Suppressor macrophage (primary cell): ENCODE results near the gene DAPK1.
"Not testable (repeated sequence)": the region's sequence is repeated elsewhere in the genome, so short reads cannot be mapped to it uniquely, and the experiment has no call there.

Experiments
- DNase-seq, 4 experiments: peaks; one replicate each; pipeline ENCODE4 v3.0.0-alpha.2; 2020 to 2022

DAPK1 gene

GRCh38 chr9:87546704-87547103 lies 49.0 kb downstream of the DAPK1 start:
- DNase-seq: no peak

GRCh38 chr9:87547671-87548081 lies 50.0 kb downstream of the DAPK1 start:
- no peak for DNase-seq

- DNase-seq: no peak
Observed at GRCh38 chr9:87548159-87548558, 50.5 kb downstream of the DAPK1 start.

DNA sequence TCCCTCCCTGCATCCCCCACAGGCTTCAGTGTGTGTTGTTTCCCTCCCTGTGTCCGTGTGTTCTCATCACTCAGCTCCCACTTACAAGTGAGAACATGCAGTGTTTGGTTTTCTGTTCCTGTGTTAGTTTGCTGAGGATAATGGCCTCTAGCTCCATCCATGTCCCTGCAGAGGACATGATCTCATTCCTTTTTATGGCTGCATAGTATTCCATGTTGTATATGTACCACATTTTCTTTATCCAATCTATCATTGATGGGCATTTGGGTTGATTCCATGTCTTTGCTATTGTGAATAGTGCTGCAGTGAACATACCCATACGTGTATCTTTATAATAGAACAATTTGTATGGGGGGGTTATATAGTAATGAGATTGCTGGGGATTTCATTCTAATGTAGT lies 51.4 kb downstream of the DAPK1 start:
- DNase-seq: not testable (repeated sequence)

- DNase-seq: no peak
Observed at GRCh38 chr9:87549791-87550190, 52.1 kb downstream of the DAPK1 start.

GRCh38 chr9:87550253-87550954 lies 52.7 kb downstream of the DAPK1 start:
- DNase-seq: no peak

GRCh38 chr9:87551772-87552217 lies 54.1 kb downstream of the DAPK1 start:
- no peak for DNase-seq

- peak; percentile 57 to 87 (median 74) for DNase-seq
Observed at GRCh38 chr9:87554171-87554910, 56.7 kb downstream of the DAPK1 start.

DNA sequence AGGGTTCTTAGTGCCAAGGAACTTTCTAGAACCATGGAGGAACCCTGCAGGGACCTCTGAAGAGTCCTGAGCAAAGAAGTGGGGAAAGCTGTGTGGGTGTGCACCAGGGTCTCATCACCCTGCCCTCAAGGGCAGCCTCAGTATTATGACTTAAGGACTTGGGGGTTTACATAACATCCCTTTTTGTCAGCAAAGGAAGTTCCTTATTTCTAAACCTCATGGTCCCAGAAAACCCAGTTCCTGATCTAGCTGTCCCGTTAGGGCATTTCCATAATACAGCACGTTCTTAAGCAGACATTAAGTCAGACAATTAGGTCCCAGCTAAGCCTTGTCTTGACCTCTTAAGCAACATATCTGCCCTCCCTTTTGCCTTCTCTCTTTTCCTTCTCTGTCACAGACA lies 57.3 kb downstream of the DAPK1 start:
- DNase-seq: peak; percentile 80 to 96 (median 90)

GRCh38 chr9:87556039-87556438 lies 58.4 kb downstream of the DAPK1 start:
- DNase-seq: no peak

DNA sequence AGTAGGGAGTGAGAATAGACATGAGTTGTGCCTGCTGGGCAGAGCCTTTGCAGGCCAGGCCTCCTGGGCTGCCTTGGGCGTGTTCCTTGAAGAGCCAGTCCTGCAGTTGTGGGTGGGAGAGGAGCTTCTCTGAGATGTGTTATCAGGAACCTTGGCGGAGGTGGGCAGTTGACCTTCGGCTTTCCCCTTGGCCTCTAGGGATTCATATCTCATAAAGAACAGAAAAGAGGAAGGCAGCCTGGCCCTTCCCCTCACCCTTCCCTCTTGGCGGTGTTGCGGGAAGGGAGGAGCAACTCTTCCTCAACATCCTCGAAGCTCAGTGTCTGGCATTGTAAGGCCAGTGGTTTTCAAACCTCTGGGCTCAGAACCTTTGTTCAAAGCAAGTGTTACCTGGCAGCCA lies 59.2 kb downstream of the DAPK1 start:
- peak; percentile 72 to 85 (median 84) for DNase-seq

DNA sequence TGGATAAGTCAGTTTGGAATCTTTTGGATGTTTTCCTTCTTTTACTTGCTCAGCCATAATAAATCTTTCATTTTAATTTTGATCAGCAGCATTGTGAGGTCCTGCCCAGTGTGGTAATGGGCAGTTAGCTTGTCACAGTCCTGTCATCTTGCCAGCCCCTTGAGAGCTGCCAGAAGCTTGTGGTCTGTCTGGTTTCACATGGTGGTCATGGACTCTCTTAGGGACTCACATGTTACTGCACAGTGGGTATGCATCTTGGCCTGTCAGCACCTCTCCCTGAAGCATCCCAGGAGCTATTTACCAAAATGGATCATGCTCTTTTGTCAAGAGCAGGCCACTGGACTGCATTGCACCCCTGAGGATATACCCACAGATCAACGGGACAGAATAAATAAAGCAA lies 60.3 kb downstream of the DAPK1 start:
- DNase-seq: peak in 3 of 4 experiments; percentile 31 to 38 (median 34)

GRCh38 chr9:87558606-87559190 lies 61.0 kb downstream of the DAPK1 start:
- no peak for DNase-seq

DNA sequence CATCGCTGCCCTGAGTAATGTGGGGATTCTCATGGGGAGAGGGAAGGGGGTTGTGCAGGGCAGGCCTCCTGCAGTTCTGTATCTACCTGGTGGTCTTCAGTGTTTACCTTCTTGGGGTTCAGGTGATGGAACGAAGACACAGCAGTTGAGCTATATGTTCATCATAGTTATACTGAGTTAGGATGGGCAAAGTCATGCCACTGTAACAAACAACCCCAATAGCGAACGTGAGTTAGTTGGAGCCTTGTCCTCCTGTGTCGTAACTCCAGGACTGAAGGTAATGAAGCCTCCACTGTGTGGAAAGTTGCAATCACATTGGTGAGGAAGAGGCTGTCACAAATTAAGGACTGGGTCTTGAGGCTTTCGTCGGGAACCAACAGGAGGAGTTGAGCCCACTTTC lies 64.4 kb downstream of the DAPK1 start:
- no peak for DNase-seq

DNA sequence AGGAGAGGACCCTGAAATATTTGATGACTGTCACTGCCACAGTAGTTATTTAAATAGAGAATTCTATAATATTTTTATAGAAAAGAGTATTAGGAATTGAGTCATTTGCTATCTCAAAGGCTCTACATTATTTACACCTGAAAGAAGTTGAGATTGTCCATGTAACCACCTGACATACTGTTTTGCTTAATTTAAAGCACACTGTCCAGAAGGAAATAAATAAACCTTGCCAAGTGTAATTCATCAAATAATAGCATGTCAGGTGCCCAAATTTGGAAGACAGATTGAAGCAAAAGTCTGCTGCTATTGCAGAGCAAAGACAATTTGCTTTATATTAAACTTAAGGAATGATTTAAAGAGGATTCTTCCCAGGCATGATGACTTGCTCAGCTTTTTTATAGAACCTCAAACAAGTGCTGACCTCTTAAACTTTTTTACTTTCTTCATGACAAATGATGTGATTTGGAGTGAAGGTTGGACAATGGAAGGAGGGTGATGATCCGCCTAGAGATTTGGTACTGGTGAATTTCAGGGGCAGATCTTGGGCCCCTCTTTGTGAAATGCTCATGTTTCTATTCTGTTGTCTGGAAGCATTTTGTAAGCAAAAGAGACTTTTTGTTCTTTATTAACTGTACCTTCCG lies 65.0 kb downstream of the DAPK1 start:
- DNase-seq: no peak

DNA sequence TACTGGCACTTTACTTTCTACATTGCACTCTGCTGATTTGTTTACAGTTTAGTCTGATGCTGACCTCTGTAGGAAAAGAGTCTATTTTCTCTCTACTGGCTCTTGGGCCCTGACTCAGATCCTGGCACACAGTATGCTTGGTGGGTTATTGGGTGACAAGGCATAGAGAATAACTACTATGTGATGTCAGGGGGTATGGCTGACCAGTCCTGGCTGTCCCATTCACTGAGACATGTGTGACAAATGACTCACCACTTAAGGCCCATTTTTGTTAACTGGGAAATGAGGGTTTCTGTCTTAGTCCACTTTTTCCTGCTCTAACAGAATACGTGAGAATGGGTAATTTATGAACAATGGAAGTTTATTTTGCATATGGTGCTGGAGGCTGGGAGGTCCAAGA lies 66.4 kb downstream of the DAPK1 start:
- DNase-seq: peak in 3 of 4 experiments; percentile 26 to 61 (median 33)

- peak in 3 of 4 experiments; percentile 30 to 42 (median 34) for DNase-seq
Observed at GRCh38 chr9:87564791-87565241, 67.1 kb downstream of the DAPK1 start.

DNA sequence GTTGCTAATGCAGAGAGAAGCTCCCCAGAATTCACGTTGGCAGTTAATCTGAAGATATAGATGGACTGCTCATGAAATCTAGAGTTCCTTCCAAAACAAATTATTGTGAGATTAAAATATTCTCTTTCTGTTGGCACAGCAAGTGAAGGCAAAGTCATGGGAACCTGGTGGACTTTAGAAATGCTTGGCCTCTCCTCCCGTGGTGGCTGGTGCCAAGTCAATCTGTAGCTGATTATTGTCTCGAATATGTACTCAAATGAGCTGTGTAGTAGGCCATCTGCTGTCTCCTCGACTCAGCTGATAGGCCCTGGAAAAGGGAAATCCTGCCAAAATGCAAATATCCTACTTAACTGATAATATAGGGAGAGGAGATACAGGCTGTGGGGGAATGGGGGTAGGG lies 69.3 kb downstream of the DAPK1 start:
- no peak for DNase-seq

GRCh38 chr9:87567571-87567970 lies 69.9 kb downstream of the DAPK1 start:
- no peak for DNase-seq

GRCh38 chr9:87567983-87568382 lies 70.3 kb downstream of the DAPK1 start:
- DNase-seq: no peak

DNA sequence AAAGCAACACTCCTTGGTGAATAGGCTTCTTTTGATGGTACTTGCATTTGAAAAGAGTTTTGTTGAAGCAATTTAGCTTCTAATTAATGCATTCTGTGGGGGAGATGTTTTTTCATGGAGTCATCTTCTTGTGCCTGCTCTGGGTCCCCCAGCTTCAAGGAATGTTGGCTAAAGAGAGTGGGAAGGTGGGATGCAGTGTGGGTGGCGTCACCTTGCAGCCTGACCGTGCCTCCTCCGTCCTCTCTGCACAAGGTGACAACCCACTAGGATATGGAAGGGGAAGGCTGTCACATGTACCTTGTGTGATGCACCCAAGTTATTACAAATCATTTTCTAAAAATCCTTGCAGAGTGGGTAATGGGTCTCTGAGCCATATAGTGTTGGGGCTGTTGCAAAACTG lies 70.7 kb downstream of the DAPK1 start:
- no peak for DNase-seq

GRCh38 chr9:87569008-87569509 lies 71.4 kb downstream of the DAPK1 start:
- no peak for DNase-seq

GRCh38 chr9:87569518-87569917 lies 71.9 kb downstream of the DAPK1 start:
- DNase-seq: no peak
